ENCODE data around the gene LINGO3. TPM values are rescaled to one million over a fixed set of nuclear protein-coding genes. Genes with fewer than 3 reads are reported as not detected.
A peak's percentile ranks its signal among the peaks of the same experiment; 100 is the strongest.

Gene LINGO3
- total and polyA plus RNA-seq, 8 donors, result not detected

DNA sequence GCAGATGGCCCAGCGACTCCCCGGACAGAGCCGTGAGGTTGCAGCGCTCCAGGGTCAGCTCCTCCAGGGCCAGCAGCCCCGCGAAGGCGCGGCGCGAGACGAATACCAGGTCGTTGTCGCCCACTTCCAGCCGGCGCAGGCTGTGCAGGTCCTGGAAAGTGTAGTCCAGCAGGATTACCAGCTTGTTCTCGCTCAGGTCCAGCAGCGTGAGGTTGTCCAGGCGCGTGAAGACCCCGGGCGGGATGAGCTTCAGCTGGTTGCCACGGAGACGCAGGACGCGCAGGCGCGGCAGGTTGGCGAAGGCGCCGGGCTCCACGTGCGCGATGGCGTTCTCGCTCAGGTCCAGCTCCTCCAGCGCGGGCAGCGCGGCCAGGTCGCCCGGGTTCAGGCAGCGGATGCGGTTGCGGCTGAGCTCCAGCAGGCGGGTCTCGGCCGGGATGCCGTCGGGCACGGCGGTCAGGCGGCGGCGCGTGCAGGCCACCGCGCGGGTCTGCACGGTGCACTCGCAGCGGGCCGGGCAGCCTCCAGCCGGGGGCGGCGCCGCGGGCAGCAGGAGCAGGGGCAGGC lies 16.7 kb downstream of the LINGO3 start:
- peak overlapping the region; percentile 41 to 56 (median 44) for H3K4me3 ChIP-seq
- no peaks in the 10 kb centered on the region for H3K9me3 ChIP-seq
- no peaks in the 10 kb centered on the region for H3K36me3 ChIP-seq
- peak in 1 of 2 donors; percentile 71 for DNase-seq
- intact Hi-C loops (cut with DNase I; ENCODE audit: low total_unique reads), result no loop called here
- H3K4me1 ChIP-seq, result peaks cover 28 to 54% (median 42%) of the 10 kb centered on the region in 4 donors
- peaks cover 17 to 94% (median 55%) of the 10 kb centered on the region in 3 donors for H3K27me3 ChIP-seq
- H3K27ac ChIP-seq, result peak overlapping the region in 1 of 5 donors; percentile 84
- WGBS, 5 donors, result 6 to 45% (median 13%) methylated on average over 30 to 67 of the region's 67 CpGs
- TF ChIP-seq EP300 (IDR thresholded peaks at IDR 0.05) (no peak), POLR2A (IDR thresholded peaks at IDR 0.05) (no peak)
- TF ChIP-seq, protein P1, sequence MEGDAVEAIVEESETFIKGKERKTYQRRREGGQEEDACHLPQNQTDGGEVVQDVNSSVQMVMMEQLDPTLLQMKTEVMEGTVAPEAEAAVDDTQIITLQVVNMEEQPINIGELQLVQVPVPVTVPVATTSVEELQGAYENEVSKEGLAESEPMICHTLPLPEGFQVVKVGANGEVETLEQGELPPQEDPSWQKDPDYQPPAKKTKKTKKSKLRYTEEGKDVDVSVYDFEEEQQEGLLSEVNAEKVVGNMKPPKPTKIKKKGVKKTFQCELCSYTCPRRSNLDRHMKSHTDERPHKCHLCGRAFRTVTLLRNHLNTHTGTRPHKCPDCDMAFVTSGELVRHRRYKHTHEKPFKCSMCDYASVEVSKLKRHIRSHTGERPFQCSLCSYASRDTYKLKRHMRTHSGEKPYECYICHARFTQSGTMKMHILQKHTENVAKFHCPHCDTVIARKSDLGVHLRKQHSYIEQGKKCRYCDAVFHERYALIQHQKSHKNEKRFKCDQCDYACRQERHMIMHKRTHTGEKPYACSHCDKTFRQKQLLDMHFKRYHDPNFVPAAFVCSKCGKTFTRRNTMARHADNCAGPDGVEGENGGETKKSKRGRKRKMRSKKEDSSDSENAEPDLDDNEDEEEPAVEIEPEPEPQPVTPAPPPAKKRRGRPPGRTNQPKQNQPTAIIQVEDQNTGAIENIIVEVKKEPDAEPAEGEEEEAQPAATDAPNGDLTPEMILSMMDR (IDR thresholded peaks at IDR 0.05), result no peak

DNA sequence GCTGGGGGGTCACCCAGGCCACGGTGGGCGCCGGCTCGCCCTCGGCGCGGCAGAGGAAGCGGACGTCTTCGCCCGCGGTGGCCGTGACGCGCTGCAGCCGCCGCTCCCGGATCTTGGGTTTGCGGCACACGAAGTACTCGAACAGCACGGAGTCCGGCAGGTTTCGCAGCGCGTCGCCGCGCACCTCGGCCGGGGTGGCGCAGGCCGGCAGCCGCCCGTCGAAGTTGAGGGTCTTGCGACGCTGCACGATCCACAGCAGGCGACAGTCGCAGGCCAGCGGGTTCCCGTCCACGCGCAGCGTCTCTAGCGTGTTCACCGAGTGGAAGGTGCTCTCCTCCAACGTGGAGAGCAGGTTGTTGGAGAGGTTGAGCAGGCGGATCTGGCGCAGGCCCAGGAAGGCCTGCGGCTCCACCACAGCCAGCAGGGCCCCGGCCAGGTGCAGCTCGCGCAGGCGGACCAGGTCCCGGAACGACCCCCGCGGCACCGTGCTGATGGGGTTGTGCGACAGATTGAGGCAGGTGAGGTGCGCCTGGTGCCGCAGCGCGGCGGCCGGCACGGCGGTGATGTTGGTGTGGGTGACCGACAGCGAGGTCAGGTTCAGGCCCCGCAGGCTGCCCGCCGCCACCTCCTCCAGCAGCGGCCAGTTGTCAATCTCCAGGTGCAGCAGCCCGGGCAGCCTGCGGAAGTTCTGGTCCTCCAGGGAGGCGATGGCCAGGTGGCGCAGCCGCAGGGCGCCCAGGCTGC lies 17.3 kb downstream of the LINGO3 start:
- Histone ChIP-seq H3K9me3 (no peaks in the 10 kb centered on the region), H3K36me3 (no peaks in the 10 kb centered on the region), H3K4me3 (peak overlapping the region; percentile 41 to 56 (median 44)), H3K4me1 (peaks cover 28 to 54% (median 42%) of the 10 kb centered on the region in 4 donors), H3K27ac (peak overlapping the region in 4 of 5 donors; percentile 51 to 84 (median 70)), H3K27me3 (peaks cover 17 to 94% (median 50%) of the 10 kb centered on the region in 3 donors)
- intact Hi-C loops (cut with DNase I; ENCODE audit: low total_unique reads), result no loop called here
- WGBS, 5 donors, result 0 to 13% (median 4%) methylated on average over 13 to 82 of the region's 82 CpGs
- TF ChIP-seq, protein P1 (IDR thresholded peaks at IDR 0.05), result no peak
- TF ChIP-seq POLR2AphosphoS5 (IDR thresholded peaks at IDR 0.05), result no peak
- TF ChIP-seq EP300 (IDR thresholded peaks at IDR 0.05), result no peak
- no peak for TF ChIP-seq POLR2A (IDR thresholded peaks at IDR 0.05)
- DNase-seq, result no peak

DNA sequence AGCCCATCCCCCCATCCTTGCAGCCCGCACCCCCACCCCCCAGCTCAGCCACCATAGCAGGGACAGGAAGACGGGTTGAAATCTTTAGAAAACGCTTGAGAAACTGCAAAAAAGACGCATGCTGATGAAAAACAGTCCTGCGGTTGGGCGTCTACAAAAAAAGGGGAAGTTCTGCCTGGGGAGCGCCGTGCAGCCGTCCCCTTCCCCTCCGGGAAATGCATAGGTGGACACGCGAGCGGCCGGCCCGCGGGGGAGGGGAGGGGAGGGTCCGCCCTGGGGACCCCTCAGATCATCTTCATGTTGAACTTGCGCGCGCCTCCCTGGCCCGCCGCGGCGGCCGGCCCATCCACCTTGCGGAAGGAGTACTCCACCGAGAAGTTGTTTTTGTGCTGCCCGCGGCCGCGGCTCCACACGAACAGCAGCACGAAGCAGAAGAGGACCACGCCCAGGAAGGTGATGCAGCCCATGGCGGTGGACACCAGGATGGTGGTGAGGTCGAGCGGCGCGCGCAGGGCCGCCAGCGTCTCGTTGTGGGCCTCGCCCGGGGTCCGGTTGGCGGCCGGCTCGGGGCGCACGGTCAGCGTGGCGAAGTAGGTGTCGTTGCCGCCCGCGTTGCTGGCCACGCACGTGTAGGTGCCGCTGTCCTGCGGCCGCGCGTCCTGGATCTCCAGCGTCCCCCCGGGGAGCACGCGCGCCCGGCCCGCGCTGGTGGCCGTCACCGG lies 18.1 kb downstream of the LINGO3 start:
- peak; percentile 41 to 66 for DNase-seq
- Histone ChIP-seq H3K9me3 (no peaks in the 10 kb centered on the region), H3K27me3 (peaks cover 17 to 88% (median 49%) of the 10 kb centered on the region in 3 donors), H3K27ac (peak overlapping the region in 4 of 5 donors; percentile 51 to 84 (median 70)), H3K4me3 (peak overlapping the region; percentile 41 to 56 (median 44)), H3K4me1 (peaks cover 28 to 48% (median 36%) of the 10 kb centered on the region in 4 donors), H3K36me3 (no peaks in the 10 kb centered on the region)
- WGBS, 5 donors, result 1 to 10% (median 2%) methylated on average over 25 to 71 of the region's 74 CpGs
- TF ChIP-seq POLR2A (IDR thresholded peaks at IDR 0.05) (no peak), EP300 (IDR thresholded peaks at IDR 0.05) (no peak), POLR2AphosphoS5 (IDR thresholded peaks at IDR 0.05) (no peak)
- TF ChIP-seq, protein P1 (IDR thresholded peaks at IDR 0.05), result no peak
- intact Hi-C loops (cut with DNase I; ENCODE audit: low total_unique reads), result loop anchor here (10.0 kb wide), 1 partner anchor 155 kb away; no protein-coding TSS in a partner anchor
